H1 (cell line): ENCODE results near the gene ACTG1. TPM values are rescaled to one million over a fixed set of nuclear protein-coding genes. Genes with fewer than 3 reads are reported as not detected.

Source experiments
- BCL11A ChIP-seq, 2 experiments: IDR thresholded peaks; one replicate each; pipeline ENCODE4 v1.6.1; 2011; ENCODE audit warnings: low read depth in 2 of 2, low read length in 2 of 2, mild to moderate bottlenecking in 2 of 2
- CHD2 ChIP-seq: IDR thresholded peaks from 2 replicates; pipeline ENCODE4 v1.6.1; 2012; ENCODE audit warnings: low read length, improper control_type of control experiment
- CTBP2 ChIP-seq: IDR thresholded peaks from 2 replicates; pipeline ENCODE4 v1.7.0; 2011; ENCODE audit warnings: borderline replicate concordance, mild to moderate bottlenecking, moderate library complexity, mixed read lengths, low read length; ENCODE audit not compliant: insufficient read depth, insufficient read length
- GTF2F1 ChIP-seq: IDR thresholded peaks from 2 replicates; pipeline ENCODE4 v1.6.1; 2012; ENCODE audit warnings: low read depth, low read length, improper control_type of control experiment, borderline replicate concordance
- JUND ChIP-seq: IDR thresholded peaks from 2 replicates; pipeline ENCODE4 v1.6.1; 2011; ENCODE audit warnings: mild to moderate bottlenecking, improper control_type of control experiment, low read length
- RXRA ChIP-seq: IDR thresholded peaks from 2 replicates; pipeline ENCODE4 v1.6.1; 2011; ENCODE audit warnings: low read depth, mild to moderate bottlenecking, low read length, moderate library complexity; ENCODE audit not compliant: insufficient read depth
- SUZ12 ChIP-seq: fragments of 200-600 bp; sonication (generic); IDR thresholded peaks from 2 replicates; pipeline ENCODE4 v1.6.1; 2012; ENCODE audit warnings: mild to moderate bottlenecking, inconsistent platforms, low read length, moderate library complexity, mixed read lengths
- YY1 ChIP-seq: IDR thresholded peaks from 2 replicates; pipeline ENCODE4 v1.6.1; 2011; ENCODE audit warnings: low read depth, mild to moderate bottlenecking, low read length
- polyA plus RNA-seq, 7 experiments: library from polyadenylated mRNA; depleted of rRNA in 3 of 7; stranded (reverse) in 5 of 7; unstranded in 2 of 7; fragments of >200 nt in 5 of 7; fragments of 200-250 nt in 2 of 7; gene quantifications; 1 replicate in 5 of 7; 2 replicates in 1 of 7; 4 replicates in 1 of 7; pipeline versions ENCODE4 v1.2.1 to v1.2.3, GENCODE V29; 2011 to 2013; ENCODE audit warnings: missing spikeins in 2 of 7, mixed read lengths in 2 of 7
- total RNA-seq: library from RNA; stranded (reverse); fragmentation: NEBNext Ultra II Directional; extraction: Animal tissue kit (Norgen Biotek cat#: 25700); gene quantifications from 2 replicates; pipeline ENCODE4 v1.2.1, GENCODE V29; 2021
- TF ChIP-seq, protein P1 (sequence below): fragments of 300-600 bp; sonication (generic); IDR thresholded peaks from 2 replicates; pipeline ENCODE4 v1.7.1; 2012; ENCODE audit warnings: low read length, moderate library complexity, mild to moderate bottlenecking, inconsistent platforms; ENCODE audit not compliant: insufficient replicate concordance
- TF ChIP-seq, protein P2 (sequence below): IDR thresholded peaks from 2 replicates; pipeline ENCODE4 v1.6.1; 2011; ENCODE audit warnings: low read depth, mild to moderate bottlenecking, low read length; ENCODE audit not compliant: insufficient read depth

ACTG1 gene
- total and polyA plus RNA-seq, 2 of the 8 experiments (the other 6 are each of a cell fraction or from before 2014, with no cell fraction given): 3,535 to 5,010 TPM

DNA sequence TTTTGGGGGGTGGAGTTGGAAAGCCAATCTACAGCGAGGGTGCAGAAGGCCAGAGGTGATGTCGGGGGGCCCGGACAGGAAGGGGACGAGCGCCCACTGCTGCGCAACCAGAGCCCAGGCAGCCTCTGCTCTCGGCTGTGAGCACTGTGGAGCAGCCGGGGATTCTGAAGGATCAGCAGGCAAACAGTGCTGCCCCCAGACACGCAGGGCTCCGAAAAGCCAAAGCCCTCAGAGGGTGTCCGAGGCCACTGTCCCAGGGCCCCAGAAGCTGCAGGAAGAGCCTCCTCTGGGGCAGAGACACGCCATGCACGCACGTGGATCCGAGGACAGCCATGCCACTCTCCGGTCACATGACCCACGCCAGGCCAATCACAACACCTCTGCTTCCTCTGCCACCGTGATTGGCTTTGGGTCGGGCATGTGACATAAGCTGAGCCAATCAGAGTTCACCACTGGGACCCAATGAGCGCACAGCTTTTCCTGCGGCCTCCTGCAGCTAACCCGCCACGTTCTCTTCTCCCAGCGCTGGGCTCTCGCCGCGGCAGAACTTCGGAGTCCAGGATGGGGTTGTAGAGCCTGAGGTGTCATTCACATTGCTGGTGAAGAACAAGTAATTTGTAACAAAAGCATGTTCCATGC lies 40.7 kb downstream of the ACTG1 start (continued):
- TF ChIP-seq, protein P1, sequence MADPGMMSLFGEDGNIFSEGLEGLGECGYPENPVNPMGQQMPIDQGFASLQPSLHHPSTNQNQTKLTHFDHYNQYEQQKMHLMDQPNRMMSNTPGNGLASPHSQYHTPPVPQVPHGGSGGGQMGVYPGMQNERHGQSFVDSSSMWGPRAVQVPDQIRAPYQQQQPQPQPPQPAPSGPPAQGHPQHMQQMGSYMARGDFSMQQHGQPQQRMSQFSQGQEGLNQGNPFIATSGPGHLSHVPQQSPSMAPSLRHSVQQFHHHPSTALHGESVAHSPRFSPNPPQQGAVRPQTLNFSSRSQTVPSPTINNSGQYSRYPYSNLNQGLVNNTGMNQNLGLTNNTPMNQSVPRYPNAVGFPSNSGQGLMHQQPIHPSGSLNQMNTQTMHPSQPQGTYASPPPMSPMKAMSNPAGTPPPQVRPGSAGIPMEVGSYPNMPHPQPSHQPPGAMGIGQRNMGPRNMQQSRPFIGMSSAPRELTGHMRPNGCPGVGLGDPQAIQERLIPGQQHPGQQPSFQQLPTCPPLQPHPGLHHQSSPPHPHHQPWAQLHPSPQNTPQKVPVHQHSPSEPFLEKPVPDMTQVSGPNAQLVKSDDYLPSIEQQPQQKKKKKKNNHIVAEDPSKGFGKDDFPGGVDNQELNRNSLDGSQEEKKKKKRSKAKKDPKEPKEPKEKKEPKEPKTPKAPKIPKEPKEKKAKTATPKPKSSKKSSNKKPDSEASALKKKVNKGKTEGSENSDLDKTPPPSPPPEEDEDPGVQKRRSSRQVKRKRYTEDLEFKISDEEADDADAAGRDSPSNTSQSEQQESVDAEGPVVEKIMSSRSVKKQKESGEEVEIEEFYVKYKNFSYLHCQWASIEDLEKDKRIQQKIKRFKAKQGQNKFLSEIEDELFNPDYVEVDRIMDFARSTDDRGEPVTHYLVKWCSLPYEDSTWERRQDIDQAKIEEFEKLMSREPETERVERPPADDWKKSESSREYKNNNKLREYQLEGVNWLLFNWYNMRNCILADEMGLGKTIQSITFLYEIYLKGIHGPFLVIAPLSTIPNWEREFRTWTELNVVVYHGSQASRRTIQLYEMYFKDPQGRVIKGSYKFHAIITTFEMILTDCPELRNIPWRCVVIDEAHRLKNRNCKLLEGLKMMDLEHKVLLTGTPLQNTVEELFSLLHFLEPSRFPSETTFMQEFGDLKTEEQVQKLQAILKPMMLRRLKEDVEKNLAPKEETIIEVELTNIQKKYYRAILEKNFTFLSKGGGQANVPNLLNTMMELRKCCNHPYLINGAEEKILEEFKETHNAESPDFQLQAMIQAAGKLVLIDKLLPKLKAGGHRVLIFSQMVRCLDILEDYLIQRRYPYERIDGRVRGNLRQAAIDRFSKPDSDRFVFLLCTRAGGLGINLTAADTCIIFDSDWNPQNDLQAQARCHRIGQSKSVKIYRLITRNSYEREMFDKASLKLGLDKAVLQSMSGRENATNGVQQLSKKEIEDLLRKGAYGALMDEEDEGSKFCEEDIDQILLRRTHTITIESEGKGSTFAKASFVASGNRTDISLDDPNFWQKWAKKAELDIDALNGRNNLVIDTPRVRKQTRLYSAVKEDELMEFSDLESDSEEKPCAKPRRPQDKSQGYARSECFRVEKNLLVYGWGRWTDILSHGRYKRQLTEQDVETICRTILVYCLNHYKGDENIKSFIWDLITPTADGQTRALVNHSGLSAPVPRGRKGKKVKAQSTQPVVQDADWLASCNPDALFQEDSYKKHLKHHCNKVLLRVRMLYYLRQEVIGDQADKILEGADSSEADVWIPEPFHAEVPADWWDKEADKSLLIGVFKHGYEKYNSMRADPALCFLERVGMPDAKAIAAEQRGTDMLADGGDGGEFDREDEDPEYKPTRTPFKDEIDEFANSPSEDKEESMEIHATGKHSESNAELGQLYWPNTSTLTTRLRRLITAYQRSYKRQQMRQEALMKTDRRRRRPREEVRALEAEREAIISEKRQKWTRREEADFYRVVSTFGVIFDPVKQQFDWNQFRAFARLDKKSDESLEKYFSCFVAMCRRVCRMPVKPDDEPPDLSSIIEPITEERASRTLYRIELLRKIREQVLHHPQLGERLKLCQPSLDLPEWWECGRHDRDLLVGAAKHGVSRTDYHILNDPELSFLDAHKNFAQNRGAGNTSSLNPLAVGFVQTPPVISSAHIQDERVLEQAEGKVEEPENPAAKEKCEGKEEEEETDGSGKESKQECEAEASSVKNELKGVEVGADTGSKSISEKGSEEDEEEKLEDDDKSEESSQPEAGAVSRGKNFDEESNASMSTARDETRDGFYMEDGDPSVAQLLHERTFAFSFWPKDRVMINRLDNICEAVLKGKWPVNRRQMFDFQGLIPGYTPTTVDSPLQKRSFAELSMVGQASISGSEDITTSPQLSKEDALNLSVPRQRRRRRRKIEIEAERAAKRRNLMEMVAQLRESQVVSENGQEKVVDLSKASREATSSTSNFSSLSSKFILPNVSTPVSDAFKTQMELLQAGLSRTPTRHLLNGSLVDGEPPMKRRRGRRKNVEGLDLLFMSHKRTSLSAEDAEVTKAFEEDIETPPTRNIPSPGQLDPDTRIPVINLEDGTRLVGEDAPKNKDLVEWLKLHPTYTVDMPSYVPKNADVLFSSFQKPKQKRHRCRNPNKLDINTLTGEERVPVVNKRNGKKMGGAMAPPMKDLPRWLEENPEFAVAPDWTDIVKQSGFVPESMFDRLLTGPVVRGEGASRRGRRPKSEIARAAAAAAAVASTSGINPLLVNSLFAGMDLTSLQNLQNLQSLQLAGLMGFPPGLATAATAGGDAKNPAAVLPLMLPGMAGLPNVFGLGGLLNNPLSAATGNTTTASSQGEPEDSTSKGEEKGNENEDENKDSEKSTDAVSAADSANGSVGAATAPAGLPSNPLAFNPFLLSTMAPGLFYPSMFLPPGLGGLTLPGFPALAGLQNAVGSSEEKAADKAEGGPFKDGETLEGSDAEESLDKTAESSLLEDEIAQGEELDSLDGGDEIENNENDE: no peak
- TF ChIP-seq CTBP2 (no peak), JUND (no peak), SUZ12 (0 out of 2 replicates have a peak, but pooled peaks have one; percentile 22), CHD2 (no peak), GTF2F1 (no peak), YY1 (peak; percentile 56; the same call in 1 of the 2 replicates), BCL11A (IDR thresholded peaks at IDR 0.05; ENCODE audit: low read depth in 2 of 2, low read length in 2 of 2) (no peak), RXRA (no peak)
- TF ChIP-seq, protein P2, sequence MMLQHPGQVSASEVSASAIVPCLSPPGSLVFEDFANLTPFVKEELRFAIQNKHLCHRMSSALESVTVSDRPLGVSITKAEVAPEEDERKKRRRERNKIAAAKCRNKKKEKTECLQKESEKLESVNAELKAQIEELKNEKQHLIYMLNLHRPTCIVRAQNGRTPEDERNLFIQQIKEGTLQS: peak; percentile 85
